Glutamatergic neuron (in vitro differentiated cells): Measurements from ENCODE around the gene C13orf46. TPM values are rescaled to one million over a fixed set of nuclear protein-coding genes. Genes with fewer than 3 reads are reported as not detected.
A peak's percentile ranks its signal among the peaks of the same experiment; 100 is the strongest.

Experiments
- DNase-seq: peaks from one replicate; pipeline ENCODE4 v3.0.0; 2022
- H3K27ac Mint-ChIP-seq: one replicate; pipeline ENCODE4 v1.8.0; 2020; ENCODE audit warnings: mild to moderate bottlenecking, mixed read lengths, inconsistent platforms; ENCODE audit not compliant: unreplicated experiment
- H3K27me3 Mint-ChIP-seq: one replicate; pipeline ENCODE4 v1.8.0; 2020; ENCODE audit warnings: mild to moderate bottlenecking, moderate library complexity, mixed read lengths, inconsistent platforms; ENCODE audit not compliant: unreplicated experiment
- H3K36me3 Mint-ChIP-seq: one replicate; pipeline ENCODE4 v1.8.0; 2020; ENCODE audit warnings: mild to moderate bottlenecking, mixed read lengths, inconsistent platforms; ENCODE audit not compliant: unreplicated experiment
- H3K4me1 Mint-ChIP-seq: one replicate; pipeline ENCODE4 v1.8.0; 2020; ENCODE audit warnings: mild to moderate bottlenecking, low read depth, mixed read lengths, inconsistent platforms; ENCODE audit not compliant: unreplicated experiment
- H3K4me3 Mint-ChIP-seq: one replicate; pipeline ENCODE4 v1.8.0; 2020; ENCODE audit warnings: mild to moderate bottlenecking, mixed read lengths, inconsistent platforms; ENCODE audit not compliant: unreplicated experiment
- H3K9me3 Mint-ChIP-seq: one replicate; pipeline ENCODE4 v1.8.0; 2020; ENCODE audit warnings: mild to moderate bottlenecking, moderate library complexity, mixed read lengths, inconsistent platforms; ENCODE audit not compliant: unreplicated experiment
- total RNA-seq: library from RNA; stranded (reverse); fragmentation: NEBNext Ultra II Directional; extraction: Animal tissue kit (Norgen Biotek cat#: 25700); gene quantifications from one replicate; pipeline ENCODE4 v1.2.1, GENCODE V29; 2021; ENCODE audit not compliant: unreplicated experiment
- TF ChIP-seq, protein P1 (sequence below): fragments of 200-600 bp; sonication (generic); IDR thresholded peaks from one replicate; pipeline ENCODE4 v1.5.0; 2021; ENCODE audit not compliant: partially characterized antibody, unreplicated experiment

The C13orf46 gene
- total RNA-seq, 1 donor from 2014 or later = 0.71 TPM

DNA sequence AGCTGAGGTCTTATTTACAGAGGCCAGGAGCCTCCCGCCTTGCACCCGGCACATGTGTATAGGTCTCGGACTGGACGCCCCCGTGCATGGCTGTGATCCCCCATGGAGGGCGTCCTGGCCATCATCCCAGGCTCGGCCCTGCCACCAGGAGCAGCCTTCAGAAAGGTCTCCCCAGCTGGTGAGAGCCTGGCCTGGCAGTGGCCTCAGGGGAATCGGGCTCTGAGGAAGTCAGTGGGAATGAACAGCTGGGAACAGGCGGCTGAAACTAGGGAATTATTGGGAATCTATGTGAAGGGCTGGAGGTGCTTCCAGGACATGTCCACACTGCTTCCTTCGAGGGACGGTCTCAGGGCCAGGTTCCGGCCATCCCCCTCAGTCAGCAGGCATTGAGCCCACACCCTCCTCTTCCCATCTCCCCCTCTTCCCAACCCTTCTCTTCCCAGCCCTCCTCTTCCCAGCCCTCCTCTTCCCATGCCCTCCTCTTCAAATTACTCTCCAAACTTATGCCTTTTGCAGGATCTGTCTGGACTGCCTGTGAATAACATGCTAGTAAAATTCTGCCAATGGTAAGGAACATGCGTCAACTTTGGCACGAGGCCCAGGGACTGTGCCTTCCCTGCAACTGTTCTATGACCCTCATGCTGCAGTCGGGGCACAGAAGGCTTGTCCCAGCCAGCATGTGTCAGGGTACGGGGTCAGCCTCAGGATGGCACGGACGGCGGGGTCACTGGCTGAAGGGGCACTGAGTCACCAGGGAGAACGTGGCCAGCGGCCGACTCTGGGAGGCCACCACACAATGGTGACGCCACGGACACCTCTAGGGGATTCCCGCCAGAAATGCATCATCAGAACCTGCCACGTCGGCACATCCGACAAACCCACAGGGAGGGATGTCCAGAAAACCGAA lies 24.2 kb upstream of the C13orf46 start:
- no peak overlapping the region for H3K4me3 Mint-ChIP-seq
- H3K27ac Mint-ChIP-seq = no peak overlapping the region
- H3K9me3 Mint-ChIP-seq = peaks cover 8% of the 10 kb centered on the region
- H3K36me3 Mint-ChIP-seq = peaks cover 3% of the 10 kb centered on the region
- H3K4me1 Mint-ChIP-seq = peaks cover 10% of the 10 kb centered on the region
- TF ChIP-seq, protein P1, sequence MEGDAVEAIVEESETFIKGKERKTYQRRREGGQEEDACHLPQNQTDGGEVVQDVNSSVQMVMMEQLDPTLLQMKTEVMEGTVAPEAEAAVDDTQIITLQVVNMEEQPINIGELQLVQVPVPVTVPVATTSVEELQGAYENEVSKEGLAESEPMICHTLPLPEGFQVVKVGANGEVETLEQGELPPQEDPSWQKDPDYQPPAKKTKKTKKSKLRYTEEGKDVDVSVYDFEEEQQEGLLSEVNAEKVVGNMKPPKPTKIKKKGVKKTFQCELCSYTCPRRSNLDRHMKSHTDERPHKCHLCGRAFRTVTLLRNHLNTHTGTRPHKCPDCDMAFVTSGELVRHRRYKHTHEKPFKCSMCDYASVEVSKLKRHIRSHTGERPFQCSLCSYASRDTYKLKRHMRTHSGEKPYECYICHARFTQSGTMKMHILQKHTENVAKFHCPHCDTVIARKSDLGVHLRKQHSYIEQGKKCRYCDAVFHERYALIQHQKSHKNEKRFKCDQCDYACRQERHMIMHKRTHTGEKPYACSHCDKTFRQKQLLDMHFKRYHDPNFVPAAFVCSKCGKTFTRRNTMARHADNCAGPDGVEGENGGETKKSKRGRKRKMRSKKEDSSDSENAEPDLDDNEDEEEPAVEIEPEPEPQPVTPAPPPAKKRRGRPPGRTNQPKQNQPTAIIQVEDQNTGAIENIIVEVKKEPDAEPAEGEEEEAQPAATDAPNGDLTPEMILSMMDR = no peak
- H3K27me3 Mint-ChIP-seq = peaks cover 4% of the 10 kb centered on the region
- peak; percentile 57 for DNase-seq

DNA sequence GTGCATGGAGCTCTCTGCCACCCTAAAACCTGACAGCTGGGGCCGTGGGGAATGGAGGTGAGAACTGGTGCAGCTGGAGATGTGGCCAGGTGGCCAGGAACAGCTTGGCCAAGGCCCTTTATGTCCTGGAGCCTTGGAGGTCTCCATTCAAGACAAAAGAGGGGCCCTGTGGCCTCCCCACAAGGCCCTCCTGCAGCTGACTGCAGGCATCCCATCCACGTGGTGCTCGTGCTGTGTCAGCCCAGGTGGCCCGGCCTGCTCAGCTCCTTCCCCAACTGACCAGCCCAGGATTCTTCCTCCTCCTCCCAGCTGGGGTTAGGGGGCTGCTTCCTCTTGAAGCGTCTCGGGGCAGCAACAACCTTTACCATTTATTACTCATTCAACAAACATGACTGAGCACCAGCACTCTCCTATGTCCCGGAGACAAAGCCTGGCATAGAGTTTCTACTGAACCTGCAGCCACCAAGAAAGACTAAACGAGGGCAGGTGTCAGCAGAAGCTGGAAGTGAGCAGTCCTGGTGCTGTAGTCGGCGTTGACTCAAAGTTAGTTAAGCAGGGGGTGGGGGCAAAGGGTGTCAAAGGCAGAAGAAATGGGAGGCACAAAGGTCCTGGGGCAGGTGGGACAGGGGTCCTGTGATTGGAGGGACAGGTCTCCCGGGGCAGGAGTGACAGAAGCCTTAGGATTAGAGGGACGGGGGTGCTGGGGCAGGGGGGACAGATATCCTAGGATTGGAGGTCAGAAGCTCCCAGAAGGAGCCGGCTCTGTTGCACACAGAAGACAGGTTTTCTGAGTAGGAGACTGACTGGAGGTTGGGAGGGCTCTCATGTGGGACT lies 23.3 kb upstream of the C13orf46 start:
- no peak overlapping the region for H3K27ac Mint-ChIP-seq
- no peak for DNase-seq
- H3K4me1 Mint-ChIP-seq = peaks cover 12% of the 10 kb centered on the region
- TF ChIP-seq, protein P1 = no peak
- peaks cover 3% of the 10 kb centered on the region for H3K36me3 Mint-ChIP-seq
- H3K4me3 Mint-ChIP-seq = no peak overlapping the region
- H3K27me3 Mint-ChIP-seq = peaks cover 4% of the 10 kb centered on the region
- H3K9me3 Mint-ChIP-seq = peaks cover 9% of the 10 kb centered on the region

DNA sequence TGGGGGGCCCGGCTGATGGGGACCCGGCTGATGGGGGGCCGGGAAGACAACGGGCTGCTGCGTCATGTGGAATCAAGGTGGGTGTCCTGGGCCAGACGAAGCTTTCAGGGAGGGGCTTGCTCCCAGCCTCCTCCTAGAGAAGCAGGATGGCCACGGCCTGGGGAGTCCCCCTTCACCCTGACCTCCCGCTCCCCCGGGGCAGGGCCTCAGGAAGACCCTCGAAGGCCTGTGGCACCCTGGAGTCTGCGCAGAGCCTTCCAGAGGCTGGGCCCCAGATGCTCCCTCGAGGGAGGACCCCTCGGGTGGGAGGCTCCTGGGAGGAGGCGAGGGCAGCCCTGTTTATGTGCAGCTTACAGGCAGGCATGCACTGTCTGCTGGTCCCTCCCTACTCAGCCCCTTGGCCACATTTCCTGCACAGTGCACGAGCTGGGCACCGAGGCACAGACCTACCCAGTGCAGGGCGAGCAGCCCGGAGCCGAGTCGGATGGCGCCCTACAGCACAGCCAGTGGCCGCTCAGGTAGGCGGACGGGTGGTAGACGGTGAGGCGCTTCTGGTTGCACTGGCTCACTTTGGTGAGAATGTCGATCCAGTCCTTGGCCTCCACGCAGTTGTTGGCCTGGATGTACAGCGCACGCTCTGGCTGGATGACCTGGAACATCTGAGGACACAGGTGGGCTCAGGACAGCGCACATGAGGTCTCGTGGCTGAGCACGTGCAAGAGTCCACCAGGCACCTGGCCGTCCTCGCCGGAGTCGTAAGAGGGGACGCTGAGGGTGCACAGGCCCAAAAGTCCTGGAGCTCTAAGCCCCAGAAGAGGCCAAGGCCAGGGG lies 22.4 kb upstream of the C13orf46 start:
- peaks cover 3% of the 10 kb centered on the region for H3K36me3 Mint-ChIP-seq

DNA sequence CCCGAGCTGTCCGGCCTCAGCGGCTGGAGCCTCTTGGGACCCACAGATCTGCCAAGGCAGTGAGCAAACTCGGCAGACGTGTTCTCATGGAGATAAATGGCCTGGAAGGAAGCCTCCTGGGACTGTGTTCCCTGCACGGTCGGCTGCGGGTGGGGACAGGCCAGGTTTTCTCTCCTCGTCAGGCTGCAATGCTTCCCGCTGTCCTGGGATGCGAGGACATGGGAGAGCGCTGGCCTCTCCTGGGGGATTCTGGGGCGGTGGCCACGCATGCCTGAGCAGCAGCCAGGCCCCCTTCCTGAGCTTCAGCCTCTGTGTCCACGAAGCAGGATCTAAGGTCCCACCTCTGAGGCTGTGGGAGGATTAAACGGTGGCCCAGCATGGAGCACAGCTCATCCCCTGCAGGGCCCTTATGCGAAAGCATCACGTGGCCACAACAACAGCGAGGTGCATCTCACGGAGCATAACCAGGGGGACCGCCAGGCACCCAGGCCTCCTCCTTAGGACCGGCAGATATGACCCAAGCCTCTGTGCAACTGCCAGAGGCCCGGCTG lies 21.2 kb upstream of the C13orf46 start:
- Mint-ChIP-seq H3K4me1 (peaks cover 15% of the 10 kb centered on the region), H3K27me3 (peaks cover 7% of the 10 kb centered on the region), H3K9me3 (peaks cover 11% of the 10 kb centered on the region), H3K27ac (no peak overlapping the region), H3K36me3 (peaks cover 2% of the 10 kb centered on the region), H3K4me3 (no peak overlapping the region)
- DNase-seq = peak; percentile 49
- TF ChIP-seq, protein P1 = no peak

More for the DNA sequence above, 22.4 kb upstream of the C13orf46 start:
- Mint-ChIP-seq H3K27me3 (peaks cover 7% of the 10 kb centered on the region), H3K27ac (no peak overlapping the region), H3K4me3 (no peak overlapping the region), H3K4me1 (peaks cover 15% of the 10 kb centered on the region), H3K9me3 (peaks cover 11% of the 10 kb centered on the region)
- TF ChIP-seq, protein P1 = no peak
- no peak for DNase-seq
